GF-D8 (cell line): Measurements from ENCODE around the gene GNAI3.

Source experiments
- DNase-seq: peaks from one replicate; lab custom pipeline; 2025; lab: John Stamatoyannopoulos, UW

The GNAI3 gene

DNA sequence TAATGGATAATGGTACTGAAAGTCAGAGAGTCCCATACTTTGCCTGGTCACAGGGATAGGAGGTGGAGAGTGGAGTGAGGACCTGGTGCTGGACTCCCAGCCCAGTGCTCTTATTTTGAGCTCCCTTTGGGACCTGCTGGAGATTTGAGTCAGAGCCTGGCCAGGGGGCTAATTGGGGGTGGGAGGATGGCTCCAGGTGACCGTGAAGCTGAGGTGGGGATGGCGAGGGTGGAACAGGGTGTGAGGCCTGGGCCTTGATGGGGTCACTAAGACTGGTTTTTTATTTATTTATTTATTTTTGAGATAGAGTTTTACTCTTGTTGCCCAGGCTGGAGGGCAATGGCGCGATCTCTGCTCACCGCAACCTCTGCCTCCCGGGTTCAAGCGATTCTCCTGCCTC lies 89.0 kb downstream of the GNAI3 start:
- DNase-seq = no peak

DNA sequence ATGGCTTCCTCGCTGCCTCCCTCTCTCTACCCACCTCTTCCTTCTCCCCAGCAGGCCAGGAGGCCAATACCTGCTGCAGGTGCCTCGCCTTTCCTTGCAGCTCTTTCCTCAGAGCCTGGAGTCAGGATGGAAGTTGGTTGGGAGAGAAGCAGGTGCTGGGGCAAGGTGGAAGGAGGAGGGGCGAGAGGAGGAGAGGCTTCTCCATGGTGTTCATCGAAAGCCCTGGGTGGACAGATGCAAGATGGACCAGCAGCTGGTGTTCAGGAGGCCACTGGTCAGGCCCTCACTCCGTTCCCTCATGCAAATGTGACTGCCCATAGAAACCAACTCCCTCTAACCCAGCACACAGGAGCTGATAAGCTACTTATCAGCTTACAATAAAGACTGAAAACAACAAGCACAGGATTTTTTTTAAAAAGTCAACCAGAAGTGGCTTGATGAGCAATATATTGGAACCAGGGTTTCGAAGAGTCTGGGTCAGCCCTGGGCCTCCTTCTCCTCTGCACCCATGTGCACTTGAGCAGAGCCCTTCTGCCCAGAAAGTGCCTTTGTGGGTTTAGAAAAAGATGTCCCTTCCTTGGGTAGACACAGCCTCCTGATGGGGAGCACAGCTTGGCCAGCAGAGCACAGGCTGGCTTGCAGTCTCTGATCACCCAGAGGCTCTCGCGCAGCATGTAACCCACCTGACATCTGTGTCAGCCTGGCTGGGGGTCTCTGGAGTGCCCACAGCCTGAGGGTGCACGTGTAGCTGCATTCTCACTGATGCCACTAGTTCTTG lies 90.8 kb downstream of the GNAI3 start:
- DNase-seq = no peak

DNA sequence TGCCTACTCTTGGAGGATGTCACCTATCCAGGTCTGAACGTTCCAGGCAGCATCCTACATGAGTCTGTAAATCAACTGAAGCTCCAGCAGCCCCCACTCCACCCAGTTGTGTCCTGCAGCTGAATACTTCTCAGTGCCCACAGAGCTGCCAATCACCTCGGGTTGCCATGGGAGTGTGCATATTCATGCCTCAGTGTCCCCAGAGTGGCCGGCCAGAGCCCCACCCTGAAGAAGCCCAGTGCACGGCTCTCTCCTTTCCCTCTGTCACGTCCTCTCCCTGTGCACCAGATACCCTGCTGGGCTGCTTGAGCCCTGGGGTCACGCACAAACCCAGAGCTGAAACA lies 91.4 kb downstream of the GNAI3 start:
- DNase-seq = no peak

DNA sequence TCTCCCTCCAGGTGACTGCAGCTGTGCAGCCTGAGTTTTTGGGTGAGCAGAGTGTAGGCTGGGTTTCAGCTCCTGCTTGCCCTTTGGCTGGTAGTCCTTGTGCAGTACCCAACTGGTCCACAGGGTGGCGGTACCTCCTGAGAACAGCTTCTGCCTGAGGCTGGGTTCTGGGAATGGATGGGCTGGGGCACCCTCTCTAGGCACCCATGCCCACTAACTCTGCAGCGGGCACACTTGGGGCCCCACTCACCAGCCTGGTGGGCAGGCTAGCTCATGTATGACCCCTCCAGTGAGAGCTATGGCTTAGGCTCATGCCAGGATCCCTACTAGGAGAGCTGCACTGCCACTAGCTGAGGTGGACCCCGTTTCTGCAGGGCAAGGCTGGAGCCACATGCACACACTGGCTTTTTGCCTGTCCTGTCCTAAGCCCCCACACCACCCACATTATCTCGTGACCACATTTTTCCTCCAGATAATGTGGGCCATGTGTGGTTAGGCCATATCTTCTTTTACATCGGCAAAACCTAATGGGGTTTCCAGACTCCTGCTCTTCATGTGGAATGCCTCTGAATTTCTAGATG lies 92.0 kb downstream of the GNAI3 start:
- DNase-seq = peak; percentile 70

DNA sequence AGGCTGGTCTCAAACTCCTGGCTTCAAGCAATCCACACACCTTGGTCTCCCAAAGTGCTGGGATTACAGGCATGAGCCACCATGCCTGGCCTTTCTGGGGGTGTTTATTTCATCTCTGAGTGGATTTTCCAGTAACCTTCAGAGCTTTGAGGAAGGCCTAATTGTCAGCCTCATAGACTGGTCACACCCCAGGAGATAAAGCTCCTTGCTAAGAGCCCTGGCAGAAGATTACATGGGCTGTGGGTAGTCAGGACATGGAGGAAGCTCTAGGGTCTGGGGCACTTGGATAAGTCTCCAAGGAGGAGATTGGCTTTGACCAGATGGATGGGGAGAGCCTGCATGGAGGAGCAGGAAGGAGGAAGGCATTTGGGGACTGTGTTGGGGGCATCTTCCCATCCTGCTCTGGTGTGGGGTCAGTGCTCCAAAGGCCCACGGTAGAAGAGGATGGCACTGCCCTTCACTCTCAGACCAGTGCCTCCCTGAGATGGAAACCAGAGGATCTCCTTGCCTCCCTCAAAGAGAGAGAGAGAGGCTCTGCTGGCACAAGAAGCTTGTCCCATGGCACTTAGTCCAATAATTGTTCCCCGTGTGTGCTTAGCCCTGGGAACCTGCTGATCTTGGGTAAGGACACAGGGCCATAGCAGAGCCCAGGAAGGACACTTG lies 92.8 kb downstream of the GNAI3 start:
- no peak for DNase-seq

DNA sequence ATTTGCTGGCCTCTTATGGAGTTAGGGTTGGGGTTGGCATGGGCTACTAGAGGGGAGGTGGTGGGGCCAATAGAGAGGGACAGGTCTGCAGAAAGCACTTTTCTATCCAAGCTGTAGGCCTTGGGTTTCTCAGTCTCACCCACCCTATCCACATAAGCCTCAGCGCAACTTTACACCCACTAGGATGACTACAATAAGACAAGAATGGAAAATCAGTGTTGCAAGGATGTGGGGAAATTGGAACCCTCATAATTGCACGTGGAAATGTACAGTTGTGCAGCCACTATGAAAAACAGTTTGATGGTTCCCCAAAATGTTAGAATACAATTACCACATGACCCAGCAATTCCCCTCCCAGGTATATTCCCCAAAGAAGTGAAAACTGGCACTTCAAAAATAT lies 93.4 kb downstream of the GNAI3 start:
- no peak for DNase-seq

DNA sequence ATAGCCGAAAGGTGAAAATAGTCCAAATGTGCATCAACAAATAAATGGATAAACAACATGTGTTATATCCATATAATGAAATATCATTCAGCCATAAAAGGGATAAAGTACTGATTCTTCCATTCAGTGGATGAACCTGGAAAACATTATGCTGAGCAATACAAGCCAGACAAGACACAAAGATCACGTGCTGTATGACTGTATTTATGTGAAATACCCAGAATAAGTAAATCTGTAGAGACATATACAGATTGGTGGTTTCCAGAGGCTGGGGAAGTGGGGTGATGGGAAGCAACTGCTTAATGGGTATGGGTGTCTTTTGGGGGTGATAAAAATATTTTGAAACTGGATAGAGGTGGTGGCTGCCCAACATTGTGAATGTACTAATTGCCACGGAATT lies 94.2 kb downstream of the GNAI3 start:
- DNase-seq = no peak

DNA sequence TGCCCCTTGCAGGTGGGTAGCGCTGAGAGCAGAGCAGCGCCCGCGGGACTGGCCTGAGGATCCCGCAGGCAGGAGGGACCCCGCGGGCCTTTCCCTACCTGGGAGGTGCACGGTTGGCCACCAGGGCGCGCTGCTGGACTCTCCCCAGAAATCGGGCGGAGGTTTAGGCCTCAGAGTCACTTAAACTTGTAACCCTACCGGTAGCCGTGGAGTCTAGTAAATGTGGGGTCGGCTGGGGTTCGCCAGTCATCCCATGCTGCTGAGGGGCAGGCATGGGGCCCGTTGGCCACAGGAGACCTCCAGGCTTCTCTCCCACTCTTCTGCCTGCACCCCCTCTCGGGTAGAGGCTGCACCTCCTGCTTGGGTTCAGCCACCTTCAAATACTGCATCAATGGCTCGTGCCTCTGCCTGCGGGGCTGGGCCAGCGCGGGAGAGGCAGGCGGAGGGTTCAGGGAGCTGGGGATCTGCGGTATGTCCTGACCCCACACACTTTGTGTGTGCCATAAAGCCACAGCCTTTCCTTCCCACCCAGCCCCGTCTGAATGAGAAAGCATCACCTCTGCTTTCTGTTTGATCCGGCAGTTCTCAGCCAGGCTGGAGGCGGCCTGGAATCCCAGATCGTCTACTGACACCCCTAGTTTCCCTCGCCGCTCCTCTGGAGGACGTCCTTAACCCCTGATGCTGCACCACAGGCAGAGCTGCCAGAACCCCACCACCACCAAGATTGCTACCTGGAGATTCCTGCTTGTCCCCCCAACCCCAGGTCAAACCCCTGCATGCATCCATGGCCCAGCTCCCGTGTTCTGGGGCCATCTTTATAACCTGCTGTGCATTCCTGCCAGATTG lies 95.2 kb downstream of the GNAI3 start:
- peak; percentile 48 for DNase-seq

DNA sequence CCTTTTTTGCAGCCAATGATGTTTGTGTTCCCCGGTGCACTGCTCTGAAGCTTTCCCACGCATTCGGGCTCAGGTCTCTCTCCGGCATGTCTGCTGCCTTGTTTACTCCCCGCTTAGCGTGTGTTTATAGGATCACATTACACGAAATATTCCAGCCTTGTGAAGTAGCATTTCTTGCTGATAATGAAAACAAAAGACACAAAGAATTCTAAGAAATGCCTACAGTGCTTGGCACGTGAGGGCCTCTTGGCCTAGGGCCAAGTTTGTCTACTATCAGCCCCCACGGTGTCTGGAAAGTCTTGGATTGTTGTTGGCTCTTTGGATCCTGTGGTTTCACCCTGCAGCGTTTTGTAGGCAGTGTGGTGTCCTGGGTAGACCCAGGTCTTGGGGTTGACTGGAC lies 96.3 kb downstream of the GNAI3 start:
- DNase-seq = no peak

DNA sequence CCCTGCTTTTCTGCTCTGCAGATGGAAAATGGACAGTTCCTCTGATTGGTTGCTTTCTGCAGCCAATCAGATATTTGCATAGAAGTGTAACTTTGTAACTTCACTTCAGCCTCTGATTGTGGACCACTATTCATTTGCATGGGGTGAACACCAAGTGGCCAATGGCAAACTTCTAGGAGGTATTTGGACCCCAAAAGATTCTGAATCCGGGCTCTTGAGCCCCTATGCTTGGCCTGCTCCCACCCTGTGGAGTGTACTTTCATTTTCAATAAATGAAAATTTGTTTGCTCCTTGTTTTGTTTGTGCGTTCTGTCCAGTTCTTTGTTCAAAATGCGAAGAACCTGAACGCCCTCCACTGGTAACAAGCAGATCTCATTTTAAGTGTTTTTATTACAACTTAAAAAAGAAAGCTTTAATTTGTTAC lies 101.1 kb downstream of the GNAI3 start:
- no peak for DNase-seq

DNA sequence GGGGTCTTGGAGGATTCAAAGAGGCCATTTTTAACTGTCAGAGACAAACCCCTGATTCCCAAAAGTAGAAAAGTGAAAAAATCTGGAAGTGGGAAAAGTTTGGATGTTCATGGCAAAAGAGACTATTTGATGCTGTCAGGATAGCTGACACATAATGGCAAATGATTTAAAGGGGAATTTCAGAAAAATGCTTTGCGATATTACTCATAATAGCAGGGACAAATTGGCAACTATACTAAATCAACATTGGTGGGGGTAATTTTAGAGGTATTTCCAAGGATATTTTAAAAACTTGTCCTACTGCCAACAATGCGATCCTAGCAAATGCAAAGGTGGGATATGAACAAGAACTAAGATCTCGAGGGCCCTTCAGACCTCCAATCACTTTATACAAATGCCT lies 102.2 kb downstream of the GNAI3 start:
- no peak for DNase-seq

DNA sequence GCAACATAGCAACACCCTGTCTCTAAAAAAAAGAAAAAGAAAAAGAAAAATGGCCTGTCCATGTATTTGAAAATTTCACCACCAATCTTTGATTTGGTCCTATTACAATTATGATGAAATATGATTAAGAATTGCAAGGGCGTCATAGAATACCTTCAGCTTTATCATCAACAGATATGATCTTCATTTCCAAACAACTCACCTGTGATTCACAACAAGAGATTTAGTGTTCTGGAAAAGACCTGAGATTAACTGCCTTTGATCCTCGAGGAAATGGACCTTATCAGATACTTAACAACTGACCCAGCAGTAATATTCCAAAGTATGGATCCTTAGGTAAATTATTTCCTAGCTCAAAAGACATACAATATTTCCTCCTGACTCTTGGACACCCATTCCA lies 104.0 kb downstream of the GNAI3 start:
- no peak for DNase-seq

DNA sequence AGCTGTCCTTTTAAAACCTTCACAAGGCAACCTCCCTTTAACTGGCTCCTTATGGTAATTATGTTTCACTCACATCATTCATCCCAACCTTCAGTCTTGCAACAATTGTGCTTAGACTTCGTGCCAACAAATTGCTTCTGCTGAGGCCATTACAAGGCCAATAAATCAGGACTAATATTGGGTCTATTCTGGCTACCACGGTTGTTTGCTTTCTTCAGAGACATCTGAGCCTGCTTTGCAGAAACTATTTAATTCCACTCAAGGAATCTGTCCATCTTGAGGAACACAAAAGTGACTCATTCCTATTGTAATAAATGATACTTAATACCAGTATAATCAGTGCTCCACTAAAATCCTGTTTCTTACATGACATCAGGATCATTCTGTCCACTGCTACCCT lies 104.9 kb downstream of the GNAI3 start:
- no peak for DNase-seq

DNA sequence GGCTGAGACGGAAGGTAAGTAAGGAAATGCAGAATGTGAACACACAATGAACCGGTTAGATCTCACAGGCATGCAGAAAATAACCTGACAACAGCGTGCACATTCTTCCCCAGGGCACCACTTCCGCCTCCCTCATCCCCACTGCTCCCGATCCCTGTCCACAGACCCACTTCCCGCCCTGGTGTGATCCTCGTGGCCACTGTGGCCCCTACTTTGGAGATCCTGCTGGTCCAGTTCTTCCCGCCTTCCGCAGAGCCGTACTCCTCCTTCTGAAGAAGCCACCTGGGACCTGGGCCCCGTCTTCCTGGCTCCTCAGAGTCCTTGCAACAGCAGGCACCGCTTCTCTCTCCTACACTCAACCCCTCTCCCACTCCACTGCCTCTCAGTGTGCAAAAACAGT lies 106.1 kb downstream of the GNAI3 start:
- no peak for DNase-seq

DNA sequence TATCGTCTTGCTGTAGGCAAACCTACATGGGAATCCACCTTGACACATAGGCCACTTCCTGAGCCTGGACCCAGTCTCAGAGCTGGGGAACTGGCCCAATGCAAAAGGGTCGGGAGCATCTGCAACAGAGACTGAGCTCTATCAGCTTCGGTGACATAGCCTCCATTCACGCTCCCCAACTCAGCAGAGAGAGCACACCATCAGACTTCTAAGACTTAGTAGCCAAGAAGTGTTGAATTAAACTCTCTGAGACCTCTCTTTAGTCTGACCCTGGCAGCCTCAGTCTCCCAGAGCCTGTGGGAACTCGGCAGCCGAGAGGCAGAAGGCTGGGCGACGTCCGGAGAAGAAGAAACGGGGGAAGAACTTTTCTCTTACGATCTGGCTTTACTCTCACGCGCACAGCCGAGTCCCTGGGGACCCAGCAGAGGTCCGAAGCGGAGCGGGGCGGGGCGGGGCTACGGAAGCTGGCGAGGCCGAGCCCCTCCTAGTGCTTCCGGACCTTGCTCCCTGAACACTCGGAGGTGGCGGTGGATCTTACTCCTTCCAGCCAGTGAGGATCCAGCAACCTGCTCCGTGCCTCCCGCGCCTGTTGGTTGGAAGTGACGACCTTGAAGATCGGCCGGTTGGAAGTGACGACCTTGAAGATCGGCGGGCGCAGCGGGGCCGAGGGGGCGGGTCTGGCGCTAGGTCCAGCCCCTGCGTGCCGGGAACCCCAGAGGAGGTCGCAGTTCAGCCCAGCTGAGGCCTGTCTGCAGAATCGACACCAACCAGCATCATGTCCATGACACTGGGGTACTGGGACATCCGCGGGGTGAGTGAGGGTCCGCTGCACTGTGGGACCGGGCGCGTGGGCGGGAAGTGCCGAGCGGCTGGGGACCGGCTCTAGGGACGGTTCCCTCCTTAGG lies 107.5 kb downstream of the GNAI3 start, which contains the start of gene GSTM4:
TSS of gene GSTM4 (plus strand) at position 485 of the 905 bp plus-strand sequence. CDS start at position 776, 291 bp downstream.
- peak; percentile 67 for DNase-seq

DNA sequence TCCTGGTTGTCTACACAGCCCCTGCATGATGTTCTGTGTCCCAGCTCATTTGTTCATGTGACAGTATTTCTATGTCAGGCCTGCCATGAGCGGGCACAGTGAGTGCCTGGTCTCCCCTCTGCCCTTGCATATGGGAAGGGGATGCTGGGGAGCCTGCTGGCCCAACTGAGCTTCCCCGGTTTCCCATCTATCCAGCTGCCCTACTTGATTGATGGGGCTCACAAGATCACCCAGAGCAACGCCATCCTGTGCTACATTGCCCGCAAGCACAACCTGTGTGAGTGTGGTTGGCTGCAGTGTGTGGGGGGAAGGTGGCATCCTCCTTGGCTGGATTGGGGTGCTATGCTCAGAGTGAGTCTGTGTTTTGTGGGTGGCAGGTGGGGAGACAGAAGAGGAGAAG lies 109.0 kb downstream of the GNAI3 start:
- no peak for DNase-seq

DNA sequence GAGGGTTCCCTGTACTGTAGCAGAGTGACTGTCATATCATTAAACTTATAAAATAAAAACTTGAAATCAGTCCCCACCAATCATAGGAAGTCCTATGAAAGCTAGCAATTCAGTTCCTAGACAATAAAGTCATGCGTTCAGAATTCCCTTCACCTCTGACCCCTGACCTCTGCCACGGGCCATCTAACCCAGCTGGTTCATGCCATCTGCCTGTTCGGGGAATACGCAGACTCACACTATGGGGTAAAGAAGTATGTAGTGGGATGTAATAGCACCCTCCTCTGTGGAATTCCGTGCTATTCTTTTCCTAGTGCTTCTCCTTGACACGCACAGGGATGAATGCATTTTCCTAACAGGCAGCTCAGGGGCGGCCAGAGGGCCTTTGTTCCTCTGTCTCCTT lies 109.6 kb downstream of the GNAI3 start:
- DNase-seq = no peak

DNA sequence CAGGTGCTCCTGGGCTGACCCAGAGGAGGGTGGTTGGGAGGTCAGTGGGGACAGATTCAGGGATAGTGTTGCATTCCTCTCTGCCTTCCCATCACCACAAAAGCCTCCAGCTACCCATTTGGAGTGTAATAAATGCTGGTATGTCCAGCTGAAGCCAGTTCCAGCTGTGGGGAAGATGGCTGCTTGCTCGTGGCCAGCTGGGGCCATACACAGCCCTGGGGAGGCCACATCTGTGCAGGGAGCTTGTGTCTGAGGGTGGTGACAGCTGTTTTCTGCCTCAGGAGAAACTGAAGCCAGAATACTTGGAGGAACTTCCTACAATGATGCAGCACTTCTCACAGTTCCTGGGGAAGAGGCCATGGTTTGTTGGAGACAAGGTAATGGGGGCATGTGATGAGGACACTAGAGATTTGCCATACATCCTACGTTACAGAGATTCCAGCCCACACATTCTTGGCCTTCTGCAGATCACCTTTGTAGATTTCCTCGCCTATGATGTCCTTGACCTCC lies 110.2 kb downstream of the GNAI3 start:
- peak; percentile 22 for DNase-seq

DNA sequence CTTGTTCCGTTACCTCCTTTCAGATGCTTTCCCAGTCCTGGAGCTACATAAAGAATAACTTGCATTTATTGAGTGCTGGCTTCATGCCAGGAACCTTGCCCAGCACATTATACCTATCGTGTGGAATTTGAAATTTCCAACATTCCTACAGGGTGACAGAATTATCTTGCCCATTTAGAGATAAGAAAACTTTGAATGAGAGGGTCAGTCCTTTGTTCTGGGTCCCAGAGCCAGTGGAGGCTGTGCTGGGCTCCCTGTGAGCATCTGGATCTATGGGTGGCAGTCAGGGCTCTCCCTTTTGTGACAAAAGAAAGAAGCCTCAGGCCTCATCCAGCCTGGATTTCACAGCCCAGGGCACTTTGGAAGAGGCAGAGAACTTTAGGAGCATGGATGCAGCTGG lies 110.7 kb downstream of the GNAI3 start:
- DNase-seq = no peak

DNA sequence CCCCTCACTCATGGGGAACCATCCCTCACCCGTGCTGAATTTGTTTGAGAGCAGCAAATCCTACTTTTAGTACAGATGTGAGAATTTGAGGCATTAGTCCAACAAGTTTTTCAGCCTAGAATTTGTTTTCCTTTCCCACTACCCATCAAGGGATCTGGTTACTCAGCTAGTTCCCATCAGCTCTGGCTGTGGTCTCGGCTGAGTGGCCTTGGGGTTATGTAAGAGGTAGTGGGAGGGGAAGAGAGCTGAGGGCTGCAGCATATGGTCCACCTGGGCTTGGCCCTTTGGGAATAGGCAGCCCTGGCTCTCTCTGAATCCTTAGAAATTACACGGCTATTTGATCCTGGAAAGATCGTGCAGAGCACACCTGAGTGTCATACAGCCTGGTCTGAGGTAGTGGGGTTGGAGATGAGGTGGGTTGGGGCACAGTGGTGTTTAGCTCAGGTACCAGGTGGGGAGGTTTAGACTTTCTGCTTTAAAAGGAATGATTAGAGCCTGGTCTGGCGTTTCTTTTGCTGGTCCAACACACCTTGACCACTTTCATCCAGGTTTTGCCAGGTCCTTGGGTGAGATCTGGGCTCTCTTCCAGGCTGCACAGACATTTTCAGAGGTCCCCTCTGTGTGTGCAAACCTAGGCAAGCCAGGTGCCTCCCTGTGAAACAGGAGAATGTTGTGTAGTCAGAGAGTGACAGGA lies 111.7 kb downstream of the GNAI3 start:
- DNase-seq = peak; percentile 54

DNA sequence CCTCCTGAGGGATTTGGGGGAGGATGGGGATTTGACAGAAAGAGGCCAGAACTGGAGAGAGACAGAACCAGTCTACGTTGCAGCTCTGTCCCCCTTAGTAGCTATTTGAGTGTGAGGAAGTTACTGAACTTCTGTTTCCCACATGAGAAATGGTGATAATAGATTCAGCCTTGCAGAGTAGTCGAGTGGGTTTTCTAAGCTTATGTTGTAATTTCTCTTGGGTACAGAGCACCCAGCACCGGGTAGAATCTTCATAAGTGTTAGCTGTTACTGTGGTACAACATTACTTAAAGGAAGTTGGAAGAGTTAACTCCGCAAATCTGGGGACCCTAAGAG lies 112.2 kb downstream of the GNAI3 start:
- peak; percentile 72 for DNase-seq
